OCI-LY3 (cell line): ENCODE data around the gene C20orf96.

Experiments
- H2AFZ ChIP-seq: fragments of 200-600, 300-600 bp; shearing (Covaris generic); 2 replicates; pipeline ENCODE4 v1.6.0; 2014; ENCODE audit warnings: antibody characterized with exemption, low read depth, low read length
- H3K27ac ChIP-seq: fragments of 200-600, 300-600 bp; sonication (generic); 2 replicates; pipeline ENCODE4 v1.5.1; 2014; ENCODE audit warnings: mild to moderate bottlenecking, low read length, moderate library complexity, mixed read lengths
- H3K27me3 ChIP-seq: fragments of 200-600, 300-600 bp; sonication (generic); 2 replicates; pipeline ENCODE4 v1.6.1; 2014; ENCODE audit warnings: low read depth, low read length, mixed read lengths
- H3K36me3 ChIP-seq: fragments of 200-600, 300-600 bp; sonication (generic); replicated peaks from 2 replicates; pipeline ENCODE3; 2014; ENCODE audit warnings: low read depth, low read length, mixed read lengths
- H3K4me1 ChIP-seq: fragments of 300-600, 200-600 bp; sonication (generic); 2 replicates; pipeline ENCODE4 v1.6.1; 2014; ENCODE audit warnings: low read length, mixed read lengths
- H3K4me2 ChIP-seq: fragments of 200-600, 300-600 bp; sonication (generic); 2 replicates; pipeline ENCODE4 v1.6.1; 2014; ENCODE audit warnings: low read length, mixed read lengths
- H3K4me3 ChIP-seq: fragments of 300-600, 200-600 bp; sonication (generic); 2 replicates; pipeline ENCODE4 v1.5.1; 2014; ENCODE audit warnings: antibody characterized with exemption, mild to moderate bottlenecking, low read length, moderate library complexity
- H3K79me2 ChIP-seq: fragments of 300-600, 200-600 bp; shearing (Covaris generic); 2 replicates; pipeline ENCODE4 v1.6.1; 2014; ENCODE audit warnings: mild to moderate bottlenecking, low read length, mixed read lengths
- H3K9ac ChIP-seq: fragments of 300-600, 200-600 bp; shearing (Covaris generic); 2 replicates; pipeline ENCODE4 v1.6.0; 2014; ENCODE audit warnings: mild to moderate bottlenecking, low read length, moderate library complexity
- H3K9me3 ChIP-seq: fragments of 200-600, 300-600 bp; shearing (Covaris generic); 2 replicates; pipeline ENCODE4 v1.6.1; 2014; ENCODE audit warnings: low read length, mixed read lengths; ENCODE audit not compliant: insufficient read depth
- H4K20me1 ChIP-seq: fragments of 200-600, 300-600 bp; sonication (generic); 2 replicates; pipeline ENCODE4 v1.6.1; 2016; ENCODE audit warnings: low read length, mixed read lengths; ENCODE audit not compliant: insufficient read depth
- CTCF ChIP-seq: fragments of 200-600, 300-600 bp; sonication (generic); IDR thresholded peaks from 2 replicates; pipeline ENCODE4 v1.5.1; 2014; ENCODE audit warnings: antibody characterized with exemption, low read length, low read depth
- EZH2phosphoT487 ChIP-seq: fragments of 200-600 bp; shearing (Covaris generic); IDR thresholded peaks from 2 replicates; pipeline ENCODE4 v1.6.1; 2018; ENCODE audit warnings: antibody characterized with exemption, mixed run types, low read depth

The C20orf96 gene

DNA sequence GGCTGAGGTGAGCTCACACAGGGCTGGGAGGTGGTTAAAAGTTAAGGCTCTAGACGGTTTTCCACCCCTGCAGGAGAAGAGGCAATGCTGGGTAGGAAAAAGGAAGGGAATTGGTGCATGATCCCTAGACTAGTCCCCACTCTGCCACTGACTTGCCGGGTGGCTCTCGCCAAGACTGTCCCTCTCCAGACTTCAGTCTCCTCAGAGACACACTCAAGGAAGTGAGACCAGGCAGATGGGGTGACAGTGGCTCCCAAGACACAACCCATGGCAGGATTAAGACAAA lies 13.1 kb downstream of the C20orf96 start:
- Histone ChIP-seq H3K36me3 (peaks cover 14% of the 10 kb centered on the region), H3K27ac (no peak overlapping the region), H3K4me1 (no peaks in the 10 kb centered on the region), H3K4me3 (no peak overlapping the region), H3K9ac (no peak overlapping the region), H3K9me3 (no peaks in the 10 kb centered on the region), H3K4me2 (no peak overlapping the region), H4K20me1 (no peaks in the 10 kb centered on the region), H3K27me3 (no peaks in the 10 kb centered on the region), H2AFZ (no peak overlapping the region), H3K79me2 (no peaks in the 10 kb centered on the region)
- no peak for TF ChIP-seq EZH2phosphoT487
- no peak for TF ChIP-seq CTCF

GRCh38 chr20:276620-277495 lies 13.7 kb downstream of the C20orf96 start:
- Histone ChIP-seq H3K4me2 (no peak overlapping the region), H3K27me3 (no peaks in the 10 kb centered on the region), H3K4me1 (no peaks in the 10 kb centered on the region), H4K20me1 (no peaks in the 10 kb centered on the region), H2AFZ (no peak overlapping the region), H3K9ac (no peak overlapping the region), H3K9me3 (no peaks in the 10 kb centered on the region), H3K4me3 (no peak overlapping the region), H3K27ac (no peak overlapping the region), H3K79me2 (no peaks in the 10 kb centered on the region), H3K36me3 (peaks cover 14% of the 10 kb centered on the region)
- TF ChIP-seq EZH2phosphoT487 = no peak
- no peak for TF ChIP-seq CTCF

- H3K27ac ChIP-seq = no peak overlapping the region
Measured at GRCh38 chr20:275791-276190, 14.8 kb downstream of the C20orf96 start.

DNA sequence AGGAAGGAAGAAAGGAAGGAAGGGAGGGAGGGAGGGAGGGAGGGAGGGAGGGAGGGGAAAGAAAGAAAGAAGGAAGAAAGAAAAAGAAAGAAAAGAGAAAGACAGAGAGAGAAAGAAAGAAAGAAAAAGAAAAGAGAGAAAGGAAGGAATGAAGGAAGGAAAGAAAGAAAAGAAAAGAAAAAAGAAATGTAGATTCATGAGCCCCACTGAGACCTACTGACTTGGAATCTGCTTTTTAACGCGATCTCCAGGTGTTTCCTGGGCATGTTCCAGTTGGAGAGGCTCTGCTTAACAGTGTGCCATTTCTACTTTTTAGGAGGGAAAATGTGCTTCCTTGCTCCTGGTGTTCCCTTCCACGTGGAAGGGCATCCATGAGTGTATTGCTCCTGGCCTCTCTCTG lies 16.7 kb downstream of the C20orf96 start:
- no peaks in the 10 kb centered on the region for H3K79me2 ChIP-seq
- no peaks in the 10 kb centered on the region for H4K20me1 ChIP-seq
- no peak overlapping the region for H2AFZ ChIP-seq
- H3K4me2 ChIP-seq = no peak overlapping the region
- H3K4me1 ChIP-seq = no peaks in the 10 kb centered on the region
- H3K9ac ChIP-seq = no peak overlapping the region
- no peak overlapping the region for H3K4me3 ChIP-seq
- no peaks in the 10 kb centered on the region for H3K27me3 ChIP-seq
- peaks cover 4% of the 10 kb centered on the region for H3K36me3 ChIP-seq
- TF ChIP-seq CTCF (no peak), EZH2phosphoT487 (no peak)
- no peaks in the 10 kb centered on the region for H3K9me3 ChIP-seq
- no peak overlapping the region for H3K27ac ChIP-seq

More at GRCh38 chr20:275791-276190, 14.8 kb downstream of the C20orf96 start:
- no peak overlapping the region for H3K9ac ChIP-seq
- H2AFZ ChIP-seq = no peak overlapping the region
- no peaks in the 10 kb centered on the region for H3K9me3 ChIP-seq
- no peaks in the 10 kb centered on the region for H3K27me3 ChIP-seq
- no peak overlapping the region for H3K4me2 ChIP-seq
- H3K79me2 ChIP-seq = no peaks in the 10 kb centered on the region
- no peak overlapping the region for H3K4me3 ChIP-seq
- TF ChIP-seq CTCF (no peak), EZH2phosphoT487 (no peak)
- peaks cover 13% of the 10 kb centered on the region for H3K36me3 ChIP-seq
- H4K20me1 ChIP-seq = no peaks in the 10 kb centered on the region
- H3K4me1 ChIP-seq = no peaks in the 10 kb centered on the region
